Measurements from ENCODE around the gene NCBP3. TPM values are rescaled to one million over a fixed set of nuclear protein-coding genes. Genes with fewer than 3 reads are reported as not detected.

The NCBP3 gene
- total and polyA plus RNA-seq, 9 donors, result 33.4 to 68.9 (median 56.2) TPM

DNA sequence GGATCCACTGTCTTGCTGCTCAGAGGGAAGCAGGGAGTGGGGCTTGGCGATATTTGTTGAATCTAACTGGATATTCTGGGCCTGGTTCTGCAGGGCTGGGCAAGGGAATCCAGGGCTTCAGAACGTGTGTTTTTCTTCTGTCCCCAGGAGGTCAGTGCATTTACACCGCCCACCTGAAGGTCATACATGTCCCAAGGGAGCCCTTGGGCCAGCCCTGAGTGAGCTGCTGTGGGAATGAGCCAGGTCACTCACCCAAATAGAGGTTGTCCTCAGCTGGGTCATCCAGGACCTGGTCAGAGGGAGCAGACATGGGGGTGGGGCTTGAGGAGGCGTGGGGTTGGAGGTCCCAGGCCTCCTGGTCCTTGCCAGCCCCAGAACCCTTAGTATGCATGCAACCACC is 36.2 kb upstream of the NCBP3 start:
- H3K27ac ChIP-seq (ENCODE audit: low read length), result no peak overlapping the region

GRCh38 chr17:3880983-3881382 is 34.9 kb upstream of the NCBP3 start:
- no peak for DNase-seq
- H3K4me3 ChIP-seq (ENCODE audit: low read length), result no peak overlapping the region
- peaks cover 2% of the 10 kb centered on the region for H3K27me3 ChIP-seq (ENCODE audit: control insufficient read depth, insufficient read depth, low read length)
- H3K27ac ChIP-seq (ENCODE audit: low read length), result no peak overlapping the region
- H3K4me1 ChIP-seq (ENCODE audit: control insufficient read depth, insufficient read depth, low read length), result peaks cover 40% of the 10 kb centered on the region
- H3K9me3 ChIP-seq (replicated peaks; ENCODE audit: control insufficient read depth, low read depth, low read length), result no peaks in the 10 kb centered on the region
- 80% methylated on average over 7 of the region's 7 CpGs for WGBS (ENCODE audit: insufficient coverage)
- peaks cover 40% of the 10 kb centered on the region for H3K36me3 ChIP-seq (ENCODE audit: control insufficient read depth, insufficient read depth, low read length)

More for the DNA sequence above, 36.2 kb upstream of the NCBP3 start:
- H3K4me3 ChIP-seq (ENCODE audit: low read length), result no peak overlapping the region
- WGBS (ENCODE audit: insufficient coverage), result 72% methylated on average over 3 of the region's 4 CpGs
- H3K9me3 ChIP-seq (replicated peaks; ENCODE audit: control insufficient read depth, low read depth, low read length), result no peaks in the 10 kb centered on the region
- H3K4me1 ChIP-seq (ENCODE audit: control insufficient read depth, insufficient read depth, low read length), result peaks cover 45% of the 10 kb centered on the region
- peaks cover 35% of the 10 kb centered on the region for H3K36me3 ChIP-seq (ENCODE audit: control insufficient read depth, insufficient read depth, low read length)
- DNase-seq, result no peak
- H3K27me3 ChIP-seq (ENCODE audit: control insufficient read depth, insufficient read depth, low read length), result peaks cover 2% of the 10 kb centered on the region

GRCh38 chr17:3879591-3880417 is 33.8 kb upstream of the NCBP3 start:
- Histone ChIP-seq H3K9me3 (replicated peaks; ENCODE audit: control insufficient read depth, low read depth, low read length) (no peaks in the 10 kb centered on the region), H3K27me3 (ENCODE audit: control insufficient read depth, insufficient read depth, low read length) (peaks cover 1% of the 10 kb centered on the region), H3K4me1 (ENCODE audit: control insufficient read depth, insufficient read depth, low read length) (peaks cover 34% of the 10 kb centered on the region), H3K36me3 (ENCODE audit: control insufficient read depth, insufficient read depth, low read length) (peaks cover 42% of the 10 kb centered on the region), H3K4me3 (ENCODE audit: low read length) (no peak overlapping the region), H3K27ac (ENCODE audit: low read length) (peak overlapping the region; percentile 65)
- 39% methylated on average over 20 of the region's 25 CpGs for WGBS (ENCODE audit: insufficient coverage)
- peak; percentile 50 for DNase-seq

GRCh38 chr17:3879186-3879585 is 33.1 kb upstream of the NCBP3 start:
- Histone ChIP-seq H3K4me1 (ENCODE audit: control insufficient read depth, insufficient read depth, low read length) (peaks cover 34% of the 10 kb centered on the region), H3K36me3 (ENCODE audit: control insufficient read depth, insufficient read depth, low read length) (peaks cover 37% of the 10 kb centered on the region), H3K4me3 (ENCODE audit: low read length) (no peak overlapping the region), H3K27ac (ENCODE audit: low read length) (peak overlapping the region; percentile 65), H3K27me3 (ENCODE audit: control insufficient read depth, insufficient read depth, low read length) (no peaks in the 10 kb centered on the region), H3K9me3 (replicated peaks; ENCODE audit: control insufficient read depth, low read depth, low read length) (no peaks in the 10 kb centered on the region)
- DNase-seq, result peak; percentile 93
- 25% methylated on average over 5 of the region's 5 CpGs for WGBS (ENCODE audit: insufficient coverage)

DNA sequence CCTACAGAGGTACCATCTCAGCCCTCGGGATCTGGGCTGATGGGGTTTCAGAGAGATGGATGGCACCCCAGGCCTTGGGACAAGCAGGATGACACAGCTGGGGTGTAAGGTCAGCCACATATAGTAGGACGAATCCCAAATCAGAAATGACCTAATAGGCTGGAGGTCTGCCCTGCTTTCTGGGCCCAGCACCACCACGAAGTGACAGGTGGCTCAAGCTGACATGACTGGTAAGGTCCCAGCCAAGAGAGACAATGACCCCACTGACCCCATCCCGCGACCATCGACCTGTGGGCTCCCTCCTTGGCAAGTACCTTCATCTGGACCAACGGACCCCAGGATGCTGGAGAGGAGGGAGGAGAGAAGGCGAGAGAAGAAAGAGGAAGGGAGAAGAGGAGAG is 31.2 kb upstream of the NCBP3 start:
- Histone ChIP-seq H3K27ac (ENCODE audit: low read length) (no peak overlapping the region), H3K4me3 (ENCODE audit: low read length) (no peak overlapping the region), H3K36me3 (ENCODE audit: control insufficient read depth, insufficient read depth, low read length) (peaks cover 42% of the 10 kb centered on the region), H3K27me3 (ENCODE audit: control insufficient read depth, insufficient read depth, low read length) (no peaks in the 10 kb centered on the region), H3K9me3 (replicated peaks; ENCODE audit: control insufficient read depth, low read depth, low read length) (no peaks in the 10 kb centered on the region), H3K4me1 (ENCODE audit: control insufficient read depth, insufficient read depth, low read length) (peaks cover 34% of the 10 kb centered on the region)
- WGBS (ENCODE audit: insufficient coverage), result 74% methylated on average over 3 of the region's 8 CpGs
- DNase-seq, result no peak

- DNase-seq, result no peak
- Histone ChIP-seq H3K4me1 (ENCODE audit: control insufficient read depth, insufficient read depth, low read length) (peaks cover 37% of the 10 kb centered on the region), H3K27me3 (ENCODE audit: control insufficient read depth, insufficient read depth, low read length) (no peaks in the 10 kb centered on the region), H3K9me3 (replicated peaks; ENCODE audit: control insufficient read depth, low read depth, low read length) (no peaks in the 10 kb centered on the region), H3K36me3 (ENCODE audit: control insufficient read depth, insufficient read depth, low read length) (peaks cover 41% of the 10 kb centered on the region), H3K4me3 (ENCODE audit: low read length) (no peak overlapping the region), H3K27ac (ENCODE audit: low read length) (no peak overlapping the region)
- WGBS (ENCODE audit: insufficient coverage), result 100% methylated on average over 5 of the region's 7 CpGs
These were observed 29.3 kb upstream of the NCBP3 start for GRCh38 chr17:3875317-3875716.

DNA sequence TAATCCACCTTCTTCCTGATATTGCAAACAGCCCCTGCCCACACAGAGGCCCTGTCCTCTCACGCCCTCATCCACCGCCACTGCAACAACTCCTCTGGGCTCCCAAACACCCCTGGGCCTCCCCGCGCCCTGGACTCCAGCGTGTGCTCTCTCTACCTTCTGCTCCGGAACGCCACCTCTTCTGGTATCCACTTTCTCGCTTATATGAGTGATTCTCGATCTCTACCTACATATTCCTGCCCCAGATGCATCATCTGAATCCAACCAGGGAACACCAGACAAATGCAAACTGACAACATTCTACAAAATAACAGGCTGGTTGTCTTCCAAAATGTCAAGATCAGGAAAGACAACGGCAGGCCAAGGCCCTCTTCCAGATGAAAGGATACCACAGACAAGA is 27.8 kb upstream of the NCBP3 start:
- no peaks in the 10 kb centered on the region for H3K27me3 ChIP-seq (ENCODE audit: control insufficient read depth, insufficient read depth, low read length)
- 91% methylated on average over 7 of the region's 10 CpGs for WGBS (ENCODE audit: insufficient coverage)
- H3K4me3 ChIP-seq (ENCODE audit: low read length), result no peak overlapping the region
- peaks cover 51% of the 10 kb centered on the region for H3K36me3 ChIP-seq (ENCODE audit: control insufficient read depth, insufficient read depth, low read length)
- no peak for DNase-seq
- H3K4me1 ChIP-seq (ENCODE audit: control insufficient read depth, insufficient read depth, low read length), result peaks cover 22% of the 10 kb centered on the region
- H3K9me3 ChIP-seq (replicated peaks; ENCODE audit: control insufficient read depth, low read depth, low read length), result no peaks in the 10 kb centered on the region
- H3K27ac ChIP-seq (ENCODE audit: low read length), result no peak overlapping the region

GRCh38 chr17:3870871-3871306 is 24.8 kb upstream of the NCBP3 start:
- H3K36me3 ChIP-seq (ENCODE audit: control insufficient read depth, insufficient read depth, low read length), result peaks cover 45% of the 10 kb centered on the region

GRCh38 chr17:3867606-3868005 is 21.6 kb upstream of the NCBP3 start:
- 57% methylated on average over 11 of the region's 11 CpGs for WGBS (ENCODE audit: insufficient coverage)
- H3K27me3 ChIP-seq (ENCODE audit: control insufficient read depth, insufficient read depth, low read length), result no peaks in the 10 kb centered on the region
- peaks cover 37% of the 10 kb centered on the region for H3K4me1 ChIP-seq (ENCODE audit: control insufficient read depth, insufficient read depth, low read length)
- peaks cover 25% of the 10 kb centered on the region for H3K36me3 ChIP-seq (ENCODE audit: control insufficient read depth, insufficient read depth, low read length)
- H3K9me3 ChIP-seq (replicated peaks; ENCODE audit: control insufficient read depth, low read depth, low read length), result no peaks in the 10 kb centered on the region
- no peak for DNase-seq
- H3K27ac ChIP-seq (ENCODE audit: low read length), result no peak overlapping the region
- H3K4me3 ChIP-seq (ENCODE audit: low read length), result no peak overlapping the region

More at GRCh38 chr17:3870871-3871306, 24.8 kb upstream of the NCBP3 start:
- Histone ChIP-seq H3K27me3 (ENCODE audit: control insufficient read depth, insufficient read depth, low read length) (no peaks in the 10 kb centered on the region), H3K4me1 (ENCODE audit: control insufficient read depth, insufficient read depth, low read length) (peaks cover 22% of the 10 kb centered on the region), H3K27ac (ENCODE audit: low read length) (no peak overlapping the region), H3K9me3 (replicated peaks; ENCODE audit: control insufficient read depth, low read depth, low read length) (no peaks in the 10 kb centered on the region), H3K4me3 (ENCODE audit: low read length) (no peak overlapping the region)
- WGBS (ENCODE audit: insufficient coverage), result 45% methylated on average over 9 of the region's 11 CpGs
- no peak for DNase-seq

DNA sequence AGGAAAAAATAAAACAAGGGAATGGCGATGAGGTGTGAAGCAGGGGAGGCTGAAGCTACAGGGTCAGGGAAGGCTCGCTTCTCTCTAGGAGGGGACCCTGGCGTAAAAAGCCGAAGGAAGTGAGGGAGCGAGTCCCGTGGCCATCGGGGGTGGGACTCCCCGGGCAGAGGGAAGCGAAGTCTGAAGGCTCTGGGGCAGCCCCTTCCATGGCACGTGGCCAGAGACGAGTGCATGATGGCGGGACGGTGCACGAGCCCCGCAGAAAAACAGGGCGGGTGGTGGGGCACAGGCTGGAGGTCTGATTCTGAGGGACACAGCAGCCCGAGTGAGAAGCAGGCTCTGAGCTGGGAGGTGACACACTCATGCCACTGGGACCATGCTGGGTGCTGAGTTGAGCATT is 21.1 kb upstream of the NCBP3 start:
- no peak for DNase-seq
- Histone ChIP-seq H3K27ac (ENCODE audit: low read length) (no peak overlapping the region), H3K9me3 (replicated peaks; ENCODE audit: control insufficient read depth, low read depth, low read length) (no peaks in the 10 kb centered on the region), H3K36me3 (ENCODE audit: control insufficient read depth, insufficient read depth, low read length) (peaks cover 20% of the 10 kb centered on the region), H3K4me3 (ENCODE audit: low read length) (no peak overlapping the region), H3K27me3 (ENCODE audit: control insufficient read depth, insufficient read depth, low read length) (no peaks in the 10 kb centered on the region), H3K4me1 (ENCODE audit: control insufficient read depth, insufficient read depth, low read length) (peaks cover 40% of the 10 kb centered on the region)
- 74% methylated on average over 17 of the region's 17 CpGs for WGBS (ENCODE audit: insufficient coverage)

Data from muscle of leg (tissue), 11 donors.